ENCODE results near the gene SFRP2.

The SFRP2 gene

GRCh38 chr4:153788413-153789276 is at the start of gene SFRP2:
SFRP2 (minus strand) TSS chr4:153789083; CDS start chr4:153788835, 248 bp downstream.
- peak; percentile 61 for DNase-seq (ENCODE audit: low spot score)

- no peak for DNase-seq (ENCODE audit: low spot score)
These were observed 49.7 kb upstream of the SFRP2 start for GRCh38 chr4:153838564-153838963.

- DNase-seq (ENCODE audit: low spot score), result no peak
These were observed 46.0 kb upstream of the SFRP2 start for GRCh38 chr4:153834901-153835300.

- DNase-seq (ENCODE audit: low spot score), result no peak
These were observed 43.9 kb upstream of the SFRP2 start for GRCh38 chr4:153832720-153833287.

- no peak for DNase-seq (ENCODE audit: low spot score)
These were observed 43.2 kb upstream of the SFRP2 start for GRCh38 chr4:153832054-153832453.

GRCh38 chr4:153831245-153831644 is 42.4 kb upstream of the SFRP2 start:
- no peak for DNase-seq (ENCODE audit: low spot score)

- DNase-seq (ENCODE audit: low spot score), result no peak
These were observed 36.8 kb upstream of the SFRP2 start for GRCh38 chr4:153825691-153826090.

- no peak for DNase-seq (ENCODE audit: low spot score)
These were observed 36.2 kb upstream of the SFRP2 start for GRCh38 chr4:153825126-153825525.

GRCh38 chr4:153824501-153824900 is 35.6 kb upstream of the SFRP2 start:
- DNase-seq (ENCODE audit: low spot score), result no peak

- DNase-seq (ENCODE audit: low spot score), result no peak
These were observed 34.6 kb upstream of the SFRP2 start for GRCh38 chr4:153823483-153823882.

- no peak for DNase-seq (ENCODE audit: low spot score)
These were observed 33.4 kb upstream of the SFRP2 start for GRCh38 chr4:153822316-153822715.

- DNase-seq (ENCODE audit: low spot score), result no peak
These were observed 28.6 kb upstream of the SFRP2 start for GRCh38 chr4:153817466-153817865.

GRCh38 chr4:153816542-153816941 is 27.7 kb upstream of the SFRP2 start:
- no peak for DNase-seq (ENCODE audit: low spot score)

GRCh38 chr4:153814789-153815188 is 25.9 kb upstream of the SFRP2 start:
- DNase-seq (ENCODE audit: low spot score), result no peak

- DNase-seq (ENCODE audit: low spot score), result no peak
These were observed 21.3 kb upstream of the SFRP2 start for GRCh38 chr4:153809916-153810810.

- no peak for DNase-seq (ENCODE audit: low spot score)
These were observed 20.4 kb upstream of the SFRP2 start for GRCh38 chr4:153809307-153809706.

- no peak for DNase-seq (ENCODE audit: low spot score)
These were observed 19.3 kb upstream of the SFRP2 start for GRCh38 chr4:153808175-153808574.

GRCh38 chr4:153806073-153806472 is 17.2 kb upstream of the SFRP2 start:
- no peak for DNase-seq (ENCODE audit: low spot score)

GRCh38 chr4:153804722-153805121 is 15.8 kb upstream of the SFRP2 start:
- no peak for DNase-seq (ENCODE audit: low spot score)

GRCh38 chr4:153799694-153800074 is 10.8 kb upstream of the SFRP2 start:
- no peak for DNase-seq (ENCODE audit: low spot score)

- DNase-seq (ENCODE audit: low spot score), result no peak
These were observed 10.2 kb upstream of the SFRP2 start for GRCh38 chr4:153798901-153799693.

- no peak for DNase-seq (ENCODE audit: low spot score)
These were observed 9.5 kb upstream of the SFRP2 start for GRCh38 chr4:153798420-153798819.
